Rectal smooth muscle tissue (tissue), 1 donor: Measurements from ENCODE around the gene FNDC1.

Experiments used
- H3K27ac ChIP-seq: one replicate; pipeline ENCODE4 v1.7.0; 2013; ENCODE audit warnings: low read depth, low read length, inconsistent platforms
- H3K27me3 ChIP-seq: one replicate; pipeline ENCODE4 v1.7.0; 2013; ENCODE audit warnings: low read length; ENCODE audit not compliant: control insufficient read depth, insufficient read depth
- H3K36me3 ChIP-seq: one replicate; pipeline ENCODE4 v1.7.0; 2013; ENCODE audit warnings: low read length; ENCODE audit not compliant: control insufficient read depth, insufficient read depth
- H3K4me1 ChIP-seq: one replicate; pipeline ENCODE4 v1.7.0; 2013; ENCODE audit warnings: low read length; ENCODE audit not compliant: control insufficient read depth, insufficient read depth
- H3K4me3 ChIP-seq: one replicate; pipeline ENCODE4 v1.7.0; 2013; ENCODE audit warnings: low read length
- H3K9ac ChIP-seq: one replicate; pipeline ENCODE4 v1.7.0; 2013; ENCODE audit warnings: low read length

Gene FNDC1

GRCh38 chr6:159307246-159307790 lies 138.1 kb downstream of the FNDC1 start:
- Histone ChIP-seq H3K9ac (no peak overlapping the region), H3K4me3 (no peak overlapping the region), H3K4me1 (no peaks in the 10 kb centered on the region), H3K27me3 (no peaks in the 10 kb centered on the region), H3K27ac (no peak overlapping the region), H3K36me3 (no peaks in the 10 kb centered on the region)

DNA sequence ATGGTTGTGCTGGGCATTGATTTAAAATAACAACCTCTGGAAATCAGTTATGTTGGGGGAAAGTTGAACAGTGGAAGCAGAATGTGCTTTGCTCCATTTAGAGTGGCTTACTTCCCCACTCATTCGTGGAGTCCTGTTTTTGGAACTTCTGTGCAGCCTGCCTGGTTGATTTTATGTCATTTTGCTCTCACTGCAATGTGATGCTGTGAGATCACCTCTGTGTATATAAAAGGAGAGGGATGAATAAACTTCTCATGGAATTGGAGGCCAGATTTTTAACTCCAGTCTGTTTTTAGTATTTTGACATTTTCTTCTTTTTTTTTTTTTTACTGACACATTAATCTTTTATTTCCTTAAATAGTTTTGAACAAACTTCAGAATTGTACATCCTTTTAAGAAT lies 139.0 kb downstream of the FNDC1 start:
- Histone ChIP-seq H3K9ac (no peak overlapping the region), H3K4me1 (no peaks in the 10 kb centered on the region), H3K36me3 (no peaks in the 10 kb centered on the region), H3K4me3 (no peak overlapping the region), H3K27ac (no peak overlapping the region), H3K27me3 (no peaks in the 10 kb centered on the region)

- Histone ChIP-seq H3K36me3 (no peaks in the 10 kb centered on the region), H3K9ac (no peak overlapping the region), H3K27ac (no peak overlapping the region), H3K4me1 (no peaks in the 10 kb centered on the region), H3K27me3 (no peaks in the 10 kb centered on the region), H3K4me3 (no peak overlapping the region)
Observed at GRCh38 chr6:159309723-159310122, 140.5 kb downstream of the FNDC1 start.

- H3K4me1 ChIP-seq, result no peaks in the 10 kb centered on the region
- H3K4me3 ChIP-seq, result no peak overlapping the region
- H3K27me3 ChIP-seq, result no peaks in the 10 kb centered on the region
- no peak overlapping the region for H3K27ac ChIP-seq
- H3K36me3 ChIP-seq, result no peaks in the 10 kb centered on the region
- no peak overlapping the region for H3K9ac ChIP-seq
Observed at GRCh38 chr6:159311618-159312017, 142.4 kb downstream of the FNDC1 start.

DNA sequence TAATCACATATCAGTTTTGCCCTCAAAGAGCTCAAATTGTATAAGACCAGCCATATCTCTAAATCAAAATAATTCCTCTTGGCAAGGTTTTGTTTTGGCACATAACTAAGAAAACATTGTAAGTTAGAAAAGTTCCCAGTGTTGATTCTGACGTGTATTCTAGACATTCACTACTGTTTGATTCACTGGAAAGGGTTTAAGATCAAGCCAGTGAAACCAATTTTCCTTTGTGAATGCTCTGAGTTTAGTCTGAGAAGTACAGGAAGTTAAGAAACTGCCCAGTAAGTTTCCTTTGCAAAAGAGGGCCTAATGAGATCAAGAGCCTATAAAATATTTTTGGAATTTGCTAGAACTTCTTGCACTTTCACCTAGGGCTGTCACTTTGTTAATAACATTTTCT lies 143.0 kb downstream of the FNDC1 start:
- Histone ChIP-seq H3K9ac (no peak overlapping the region), H3K27ac (no peak overlapping the region), H3K4me1 (no peaks in the 10 kb centered on the region), H3K36me3 (no peaks in the 10 kb centered on the region), H3K4me3 (no peak overlapping the region), H3K27me3 (no peaks in the 10 kb centered on the region)

DNA sequence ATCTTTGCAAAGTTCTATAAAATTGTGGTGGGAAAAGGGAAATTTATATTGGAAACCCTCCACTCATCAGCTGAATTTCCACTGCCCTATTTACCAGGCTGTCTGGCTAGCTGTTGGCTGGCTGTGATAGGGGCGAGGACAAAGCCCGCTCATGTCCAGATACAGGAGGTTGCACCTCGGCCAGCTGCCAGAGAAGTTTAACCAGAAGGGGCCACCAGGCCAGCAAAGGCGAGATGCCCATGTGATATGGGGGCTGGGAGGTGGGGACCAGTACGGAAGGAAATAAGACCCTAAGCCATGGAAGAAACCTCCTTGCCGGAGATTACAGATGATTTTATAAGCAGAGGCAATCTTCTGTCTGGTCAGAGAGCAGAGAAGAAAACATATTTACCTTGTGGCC lies 143.8 kb downstream of the FNDC1 start:
- no peak overlapping the region for H3K9ac ChIP-seq
- H3K4me3 ChIP-seq, result no peak overlapping the region
- no peaks in the 10 kb centered on the region for H3K36me3 ChIP-seq
- no peaks in the 10 kb centered on the region for H3K4me1 ChIP-seq
- no peaks in the 10 kb centered on the region for H3K27me3 ChIP-seq
- H3K27ac ChIP-seq, result no peak overlapping the region

- Histone ChIP-seq H3K27me3 (no peaks in the 10 kb centered on the region), H3K27ac (no peak overlapping the region), H3K4me3 (no peak overlapping the region), H3K9ac (no peak overlapping the region), H3K36me3 (no peaks in the 10 kb centered on the region), H3K4me1 (no peaks in the 10 kb centered on the region)
Observed at GRCh38 chr6:159315562-159315961, 146.4 kb downstream of the FNDC1 start.

DNA sequence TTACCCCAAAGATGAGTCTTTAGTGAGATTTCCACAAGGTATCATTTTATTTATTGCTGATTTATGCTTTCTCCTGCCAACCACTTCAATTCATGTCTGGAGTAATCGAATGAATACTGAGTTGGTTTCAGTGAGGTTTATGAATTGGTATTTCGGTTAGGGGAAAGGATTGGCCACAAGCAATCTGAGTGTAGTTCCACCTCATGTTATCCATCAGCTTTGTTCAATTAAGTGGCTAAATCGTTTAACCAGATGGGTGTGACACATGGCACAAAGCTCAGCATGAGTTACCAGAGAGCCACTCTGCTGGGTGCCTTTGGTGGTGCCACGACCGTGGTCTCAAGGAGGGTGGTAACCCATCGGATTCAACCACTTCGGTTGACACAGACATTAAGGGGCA lies 148.2 kb downstream of the FNDC1 start:
- H3K4me1 ChIP-seq, result no peaks in the 10 kb centered on the region
- no peak overlapping the region for H3K27ac ChIP-seq
- H3K9ac ChIP-seq, result no peak overlapping the region
- no peaks in the 10 kb centered on the region for H3K36me3 ChIP-seq
- no peak overlapping the region for H3K4me3 ChIP-seq
- H3K27me3 ChIP-seq, result no peaks in the 10 kb centered on the region

DNA sequence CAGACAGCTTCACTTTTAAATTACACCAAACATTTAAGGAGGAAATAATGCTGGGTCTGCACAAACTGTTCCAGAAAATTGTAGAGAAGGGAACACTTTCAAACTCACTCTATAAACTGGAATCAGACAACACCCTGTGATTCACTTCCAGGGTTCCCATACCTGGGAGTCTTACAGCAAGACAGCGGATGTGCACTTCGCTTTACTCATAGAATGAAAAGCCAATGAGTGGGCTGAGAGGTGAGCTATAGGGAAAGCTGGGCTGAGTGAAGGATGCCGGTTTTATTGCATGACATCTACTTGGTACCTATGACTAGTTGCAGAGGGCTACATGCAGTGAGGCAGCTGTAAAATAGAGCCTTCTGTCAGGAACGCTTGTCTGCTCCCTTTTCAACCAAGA lies 152.1 kb downstream of the FNDC1 start:
- no peak overlapping the region for H3K27ac ChIP-seq
- H3K4me3 ChIP-seq, result no peak overlapping the region
- H3K9ac ChIP-seq, result no peak overlapping the region
- H3K4me1 ChIP-seq, result no peaks in the 10 kb centered on the region
- H3K27me3 ChIP-seq, result no peaks in the 10 kb centered on the region
- H3K36me3 ChIP-seq, result no peaks in the 10 kb centered on the region
